ENCODE data around the gene CCDC177.

The CCDC177 gene

GRCh38 chr14:69542311-69542710, 32.4 kb downstream of the CCDC177 start:
- Histone ChIP-seq H3K4me3 (ENCODE audit: low read depth, low read length) (no peak overlapping the region), H3K4me1 (ENCODE audit: control insufficient read depth, insufficient read depth, low read length, unreplicated experiment) (peaks cover 13% of the 10 kb centered on the region), H3K27me3 (ENCODE audit: insufficient read depth, low read length) (no peaks in the 10 kb centered on the region; the same call in 1 of the 2 replicates), H3K36me3 (ENCODE audit: insufficient read depth, low read length) (no peaks in the 10 kb centered on the region), H3K27ac (ENCODE audit: low read depth, low read length) (no peak overlapping the region), H2AFZ (ENCODE audit: low read length, unreplicated experiment) (no peak overlapping the region), H3K79me2 (ENCODE audit: control insufficient read depth, insufficient read depth, low read length, unreplicated experiment) (no peaks in the 10 kb centered on the region)

GRCh38 chr14:69540654-69541335, 33.9 kb downstream of the CCDC177 start:
- Histone ChIP-seq H3K36me3 (ENCODE audit: insufficient read depth, low read length) (no peaks in the 10 kb centered on the region), H2AFZ (ENCODE audit: low read length, unreplicated experiment) (no peak overlapping the region), H3K79me2 (ENCODE audit: control insufficient read depth, insufficient read depth, low read length, unreplicated experiment) (no peaks in the 10 kb centered on the region), H3K4me1 (ENCODE audit: control insufficient read depth, insufficient read depth, low read length, unreplicated experiment) (peaks cover 13% of the 10 kb centered on the region), H3K4me3 (ENCODE audit: low read depth, low read length) (no peak overlapping the region), H3K27ac (ENCODE audit: low read depth, low read length) (peak overlapping the region; percentile 15; the same call in 1 of the 2 replicates), H3K27me3 (ENCODE audit: insufficient read depth, low read length) (no peaks in the 10 kb centered on the region; the same call in 1 of the 2 replicates)

- H3K27ac ChIP-seq (ENCODE audit: low read depth, low read length): peak overlapping the region; percentile 60
Observed at GRCh38 chr14:69539631-69540410, 34.9 kb downstream of the CCDC177 start.

GRCh38 chr14:69538766-69539165, 35.9 kb downstream of the CCDC177 start:
- H2AFZ ChIP-seq (ENCODE audit: low read length, unreplicated experiment): no peak overlapping the region
- H3K36me3 ChIP-seq (ENCODE audit: insufficient read depth, low read length): no peaks in the 10 kb centered on the region
- H3K4me3 ChIP-seq (ENCODE audit: low read depth, low read length): no peak overlapping the region
- H3K79me2 ChIP-seq (ENCODE audit: control insufficient read depth, insufficient read depth, low read length, unreplicated experiment): no peaks in the 10 kb centered on the region
- peaks cover 3% of the 10 kb centered on the region for H3K27me3 ChIP-seq (ENCODE audit: insufficient read depth, low read length)
- H3K27ac ChIP-seq (ENCODE audit: low read depth, low read length): no peak overlapping the region
- peaks cover 6% of the 10 kb centered on the region for H3K4me1 ChIP-seq (ENCODE audit: control insufficient read depth, insufficient read depth, low read length, unreplicated experiment)

More at GRCh38 chr14:69539631-69540410, 34.9 kb downstream of the CCDC177 start:
- no peak overlapping the region for H3K4me3 ChIP-seq (ENCODE audit: low read depth, low read length)
- no peaks in the 10 kb centered on the region; the same call in 1 of the 2 replicates for H3K27me3 ChIP-seq (ENCODE audit: insufficient read depth, low read length)
- no peaks in the 10 kb centered on the region for H3K36me3 ChIP-seq (ENCODE audit: insufficient read depth, low read length)
- no peaks in the 10 kb centered on the region for H3K79me2 ChIP-seq (ENCODE audit: control insufficient read depth, insufficient read depth, low read length, unreplicated experiment)
- H2AFZ ChIP-seq (ENCODE audit: low read length, unreplicated experiment): no peak overlapping the region
- H3K4me1 ChIP-seq (ENCODE audit: control insufficient read depth, insufficient read depth, low read length, unreplicated experiment): peaks cover 13% of the 10 kb centered on the region

GRCh38 chr14:69537900-69538299, 36.8 kb downstream of the CCDC177 start:
- H3K27ac ChIP-seq (ENCODE audit: low read depth, low read length): no peak overlapping the region

GRCh38 chr14:69536971-69537370, 37.7 kb downstream of the CCDC177 start:
- Histone ChIP-seq H3K79me2 (ENCODE audit: control insufficient read depth, insufficient read depth, low read length, unreplicated experiment) (no peaks in the 10 kb centered on the region), H3K27ac (ENCODE audit: low read depth, low read length) (no peak overlapping the region), H3K4me1 (ENCODE audit: control insufficient read depth, insufficient read depth, low read length, unreplicated experiment) (no peaks in the 10 kb centered on the region), H2AFZ (ENCODE audit: low read length, unreplicated experiment) (no peak overlapping the region), H3K4me3 (ENCODE audit: low read depth, low read length) (no peak overlapping the region), H3K27me3 (ENCODE audit: insufficient read depth, low read length) (peaks cover 14% of the 10 kb centered on the region), H3K36me3 (ENCODE audit: insufficient read depth, low read length) (no peaks in the 10 kb centered on the region)

More at GRCh38 chr14:69537900-69538299, 36.8 kb downstream of the CCDC177 start:
- Histone ChIP-seq H3K27me3 (ENCODE audit: insufficient read depth, low read length) (peaks cover 11% of the 10 kb centered on the region), H3K4me3 (ENCODE audit: low read depth, low read length) (no peak overlapping the region), H3K4me1 (ENCODE audit: control insufficient read depth, insufficient read depth, low read length, unreplicated experiment) (no peaks in the 10 kb centered on the region), H3K36me3 (ENCODE audit: insufficient read depth, low read length) (no peaks in the 10 kb centered on the region), H2AFZ (ENCODE audit: low read length, unreplicated experiment) (no peak overlapping the region), H3K79me2 (ENCODE audit: control insufficient read depth, insufficient read depth, low read length, unreplicated experiment) (no peaks in the 10 kb centered on the region)

GRCh38 chr14:69535230-69535848, 39.3 kb downstream of the CCDC177 start:
- H3K27me3 ChIP-seq (ENCODE audit: insufficient read depth, low read length): peaks cover 30% of the 10 kb centered on the region

GRCh38 chr14:69532561-69533340, 41.9 kb downstream of the CCDC177 start:
- Histone ChIP-seq H3K36me3 (ENCODE audit: insufficient read depth, low read length) (no peaks in the 10 kb centered on the region), H3K27me3 (ENCODE audit: insufficient read depth, low read length) (peaks cover 53% of the 10 kb centered on the region), H3K79me2 (ENCODE audit: control insufficient read depth, insufficient read depth, low read length, unreplicated experiment) (no peaks in the 10 kb centered on the region), H3K4me3 (ENCODE audit: low read depth, low read length) (no peak overlapping the region), H3K4me1 (ENCODE audit: control insufficient read depth, insufficient read depth, low read length, unreplicated experiment) (no peaks in the 10 kb centered on the region), H2AFZ (ENCODE audit: low read length, unreplicated experiment) (no peak overlapping the region), H3K27ac (ENCODE audit: low read depth, low read length) (no peak overlapping the region)

More at GRCh38 chr14:69535230-69535848, 39.3 kb downstream of the CCDC177 start:
- Histone ChIP-seq H2AFZ (ENCODE audit: low read length, unreplicated experiment) (no peak overlapping the region), H3K4me3 (ENCODE audit: low read depth, low read length) (no peak overlapping the region), H3K36me3 (ENCODE audit: insufficient read depth, low read length) (no peaks in the 10 kb centered on the region), H3K79me2 (ENCODE audit: control insufficient read depth, insufficient read depth, low read length, unreplicated experiment) (no peaks in the 10 kb centered on the region), H3K27ac (ENCODE audit: low read depth, low read length) (no peak overlapping the region), H3K4me1 (ENCODE audit: control insufficient read depth, insufficient read depth, low read length, unreplicated experiment) (no peaks in the 10 kb centered on the region)

- Histone ChIP-seq H3K79me2 (ENCODE audit: control insufficient read depth, insufficient read depth, low read length, unreplicated experiment) (no peaks in the 10 kb centered on the region), H3K27me3 (ENCODE audit: insufficient read depth, low read length) (peaks cover 70% of the 10 kb centered on the region), H3K4me3 (ENCODE audit: low read depth, low read length) (no peak overlapping the region), H3K36me3 (ENCODE audit: insufficient read depth, low read length) (no peaks in the 10 kb centered on the region), H3K4me1 (ENCODE audit: control insufficient read depth, insufficient read depth, low read length, unreplicated experiment) (no peaks in the 10 kb centered on the region), H3K27ac (ENCODE audit: low read depth, low read length) (no peak overlapping the region), H2AFZ (ENCODE audit: low read length, unreplicated experiment) (no peak overlapping the region)
Observed at GRCh38 chr14:69531135-69531534, 43.5 kb downstream of the CCDC177 start.

GRCh38 chr14:69530095-69530494, 44.6 kb downstream of the CCDC177 start:
- Histone ChIP-seq H3K4me1 (ENCODE audit: control insufficient read depth, insufficient read depth, low read length, unreplicated experiment) (no peaks in the 10 kb centered on the region), H3K27ac (ENCODE audit: low read depth, low read length) (no peak overlapping the region), H2AFZ (ENCODE audit: low read length, unreplicated experiment) (no peak overlapping the region), H3K79me2 (ENCODE audit: control insufficient read depth, insufficient read depth, low read length, unreplicated experiment) (no peaks in the 10 kb centered on the region), H3K27me3 (ENCODE audit: insufficient read depth, low read length) (peaks cover 80% of the 10 kb centered on the region), H3K4me3 (ENCODE audit: low read depth, low read length) (no peak overlapping the region), H3K36me3 (ENCODE audit: insufficient read depth, low read length) (no peaks in the 10 kb centered on the region)
